Stimulated activated CD8-positive, alpha-beta memory T cell treated with anti-CD3 and anti-CD28 coated beads, Interleukin-12 subunit alpha, Interleukin-12 subunit beta, amount 100 ng/mL, for 24 hours (primary cell): ENCODE results near the gene SGCA.

Experiments used
- DNase-seq: peaks from one replicate; pipeline ENCODE4 v3.0.0-alpha.2; 2020; ENCODE audit errors: extremely low read depth

SGCA gene

GRCh38 chr17:50149417-50150353 lies 16.1 kb upstream of the SGCA start:
- DNase-seq = no peak

GRCh38 chr17:50150354-50151040 lies 15.3 kb upstream of the SGCA start, which contains the start of gene PPP1R9B:
PPP1R9B (minus strand) TSS chr17:50150677; CDS start chr17:50150513, 164 bp downstream.
- no peak for DNase-seq

- DNase-seq = peak; percentile 66
Measured at GRCh38 chr17:50151041-50151936, 14.5 kb upstream of the SGCA start.

GRCh38 chr17:50151937-50152547 lies 13.8 kb upstream of the SGCA start:
- no peak for DNase-seq

- no peak for DNase-seq
Measured at GRCh38 chr17:50152736-50153135, 13.1 kb upstream of the SGCA start.

- no peak for DNase-seq
Measured at GRCh38 chr17:50153650-50154575, 11.9 kb upstream of the SGCA start.

GRCh38 chr17:50154604-50155003 lies 11.2 kb upstream of the SGCA start:
- no peak for DNase-seq

- DNase-seq = no peak
Measured at GRCh38 chr17:50155115-50155819, 10.5 kb upstream of the SGCA start.

- DNase-seq = no peak
Measured at GRCh38 chr17:50157891-50158290, 7.9 kb upstream of the SGCA start.

- peak; percentile 89 for DNase-seq
Measured at GRCh38 chr17:50161023-50161910, 4.5 kb upstream of the SGCA start.

GRCh38 chr17:50161911-50162288 lies 3.9 kb upstream of the SGCA start:
- no peak for DNase-seq

- no peak for DNase-seq
Measured at GRCh38 chr17:50162466-50163254, 3.1 kb upstream of the SGCA start.

GRCh38 chr17:50163843-50164696 lies 1.7 kb upstream of the SGCA start:
- no peak for DNase-seq

- DNase-seq = no peak
Measured at GRCh38 chr17:50164697-50164988, 1.2 kb upstream of the SGCA start.

GRCh38 chr17:50165066-50165465 lies 739 bp upstream of the SGCA start:
- DNase-seq = no peak

- DNase-seq = no peak
Measured at GRCh38 chr17:50165466-50165865, 339 bp upstream of the SGCA start.

- no peak for DNase-seq
Measured at GRCh38 chr17:50166518-50167181, 845 bp downstream of the SGCA start.
